Loucy (cell line): ENCODE measurements around the gene INTS1.

Experiments used
- CTCF ChIP-seq: fragments of 200-600 bp; sonication (generic); conservative IDR thresholded peaks from 2 replicates; pipeline ENCODE4 v1.5.1; 2014; ENCODE audit warnings: mild to moderate bottlenecking, antibody characterized with exemption, low read length
- EZH2phosphoT487 ChIP-seq: fragments of 200-600 bp; IDR thresholded peaks from 2 replicates; pipeline ENCODE4 v1.6.1; 2018; ENCODE audit warnings: antibody characterized with exemption, mild to moderate bottlenecking, moderate library complexity, borderline replicate concordance

GRCh38 chr7:1450987-1451386 lies 53.2 kb downstream of the INTS1 start:
- no peak for TF ChIP-seq CTCF
- no peak for TF ChIP-seq EZH2phosphoT487
